ENCODE measurements around the gene CHST2. TPM values are rescaled to one million over a fixed set of nuclear protein-coding genes. Genes with fewer than 3 reads are reported as not detected.
"Not testable (repeated sequence)": the region's sequence is repeated elsewhere in the genome, so short reads cannot be mapped to it uniquely, and the experiment has no call there.

The CHST2 gene, protein sequence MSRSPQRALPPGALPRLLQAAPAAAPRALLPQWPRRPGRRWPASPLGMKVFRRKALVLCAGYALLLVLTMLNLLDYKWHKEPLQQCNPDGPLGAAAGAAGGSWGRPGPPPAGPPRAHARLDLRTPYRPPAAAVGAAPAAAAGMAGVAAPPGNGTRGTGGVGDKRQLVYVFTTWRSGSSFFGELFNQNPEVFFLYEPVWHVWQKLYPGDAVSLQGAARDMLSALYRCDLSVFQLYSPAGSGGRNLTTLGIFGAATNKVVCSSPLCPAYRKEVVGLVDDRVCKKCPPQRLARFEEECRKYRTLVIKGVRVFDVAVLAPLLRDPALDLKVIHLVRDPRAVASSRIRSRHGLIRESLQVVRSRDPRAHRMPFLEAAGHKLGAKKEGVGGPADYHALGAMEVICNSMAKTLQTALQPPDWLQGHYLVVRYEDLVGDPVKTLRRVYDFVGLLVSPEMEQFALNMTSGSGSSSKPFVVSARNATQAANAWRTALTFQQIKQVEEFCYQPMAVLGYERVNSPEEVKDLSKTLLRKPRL
- total RNA-seq = 15.0 TPM

- DNase-seq = peak; percentile 90
These were observed at the start of gene CHST2 for GRCh38 chr3:143119009-143119914. Gene CHST2 (plus strand): TSS chr3:143119771. CDS start chr3:143120817, 1,046 bp downstream.

DNA sequence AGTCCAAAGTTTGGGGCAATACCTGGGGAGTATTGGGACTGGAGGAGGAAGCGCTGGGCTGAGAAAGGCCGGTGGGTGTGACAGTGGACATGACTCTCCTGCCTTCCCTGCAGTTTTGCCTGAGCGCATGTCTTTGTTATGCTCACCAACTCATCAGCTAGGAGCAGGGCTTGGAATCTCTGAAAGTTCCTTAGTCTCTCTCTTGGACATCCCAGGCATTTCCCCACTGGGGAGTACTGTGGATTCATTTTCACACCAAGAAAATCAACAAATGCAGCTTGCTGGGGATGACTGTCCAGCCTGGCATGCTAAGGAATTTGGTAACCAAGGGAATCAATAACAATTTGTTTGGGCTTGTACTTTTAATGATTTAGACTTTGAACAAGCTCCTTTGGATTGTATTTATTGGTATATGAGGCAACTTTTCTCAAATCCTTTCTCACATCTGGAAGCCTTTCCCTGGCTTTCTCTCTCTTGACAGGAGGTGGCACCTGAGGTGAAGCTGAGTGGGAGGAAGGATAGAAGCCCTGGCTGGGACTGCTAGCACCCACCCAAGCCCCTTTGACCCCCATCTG lies 48.5 kb upstream of the CHST2 start:
- DNase-seq = no peak

DNA sequence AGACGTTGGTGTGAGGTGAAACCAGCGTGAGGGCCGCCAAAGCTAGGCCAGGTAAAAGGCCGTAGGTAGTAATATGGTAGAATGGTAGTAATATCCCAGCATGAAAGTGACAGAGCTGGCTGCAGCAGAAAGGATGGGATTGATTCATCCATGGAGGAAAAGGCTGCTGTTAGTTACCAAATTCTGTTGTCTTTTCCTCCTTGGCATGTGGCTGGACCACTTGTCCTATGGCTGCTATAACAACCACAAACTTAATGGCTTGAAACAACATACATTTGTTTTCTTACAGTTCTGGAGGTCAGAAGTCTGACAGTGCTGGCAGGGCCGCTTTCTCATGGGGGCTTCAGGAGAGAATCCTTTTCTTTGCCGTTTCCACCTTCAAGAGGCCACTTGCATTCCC lies 47.8 kb upstream of the CHST2 start:
- no peak for DNase-seq

DNA sequence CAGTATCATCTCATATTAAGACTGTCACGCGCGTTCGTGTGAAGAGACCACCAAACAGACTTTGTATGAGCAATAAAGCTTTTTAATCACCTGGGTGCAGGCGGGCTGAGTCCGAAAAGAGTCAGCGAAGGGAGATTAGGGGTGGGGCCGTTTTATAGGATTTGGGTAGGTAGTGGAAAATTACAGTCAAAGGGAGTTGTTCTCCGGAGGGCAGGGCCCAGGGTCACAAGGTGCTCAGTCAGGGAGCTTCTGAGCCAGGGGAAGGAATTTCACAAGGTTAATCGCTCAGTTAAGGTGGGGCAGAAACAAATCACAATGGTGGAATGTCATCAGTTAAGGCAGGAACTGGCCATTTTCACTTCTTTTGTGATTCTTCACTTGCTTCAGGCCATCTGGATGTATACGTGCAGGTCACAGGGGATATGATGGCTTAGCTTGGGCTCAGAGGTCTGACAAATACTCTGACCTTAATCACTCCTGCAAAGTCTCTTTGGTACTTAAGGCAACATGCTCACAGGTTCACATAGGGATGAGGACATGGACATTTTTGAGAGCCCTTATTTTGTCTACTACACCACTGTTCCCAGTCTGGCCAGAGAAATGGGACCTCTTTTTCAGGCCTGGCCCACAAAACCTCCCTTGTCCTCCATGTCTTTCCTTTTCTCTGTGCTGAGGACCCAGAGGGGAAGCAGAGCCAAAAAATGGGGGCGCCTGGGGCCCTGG lies 47.1 kb upstream of the CHST2 start:
- DNase-seq = not testable (repeated sequence)

DNA sequence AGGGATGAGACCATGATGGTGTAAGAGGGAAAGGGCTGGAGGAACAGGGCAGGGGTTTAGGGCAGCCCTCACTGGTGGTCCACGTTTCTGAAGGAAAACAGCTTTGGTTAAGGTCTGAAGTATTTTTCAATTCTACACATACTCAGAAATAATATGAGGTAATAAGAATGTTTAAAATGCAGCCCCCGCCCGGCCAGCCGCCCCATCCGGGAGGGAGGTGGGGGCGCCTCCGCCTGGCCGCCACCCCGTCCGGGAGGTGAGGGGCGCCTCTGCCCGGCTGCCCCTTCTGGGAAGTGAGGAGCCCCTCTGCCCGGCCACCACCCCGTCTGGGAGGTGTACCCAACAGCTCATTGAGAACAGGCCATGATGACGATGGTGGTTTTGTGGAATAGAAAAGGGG lies 46.0 kb upstream of the CHST2 start:
- not testable (repeated sequence) for DNase-seq

DNA sequence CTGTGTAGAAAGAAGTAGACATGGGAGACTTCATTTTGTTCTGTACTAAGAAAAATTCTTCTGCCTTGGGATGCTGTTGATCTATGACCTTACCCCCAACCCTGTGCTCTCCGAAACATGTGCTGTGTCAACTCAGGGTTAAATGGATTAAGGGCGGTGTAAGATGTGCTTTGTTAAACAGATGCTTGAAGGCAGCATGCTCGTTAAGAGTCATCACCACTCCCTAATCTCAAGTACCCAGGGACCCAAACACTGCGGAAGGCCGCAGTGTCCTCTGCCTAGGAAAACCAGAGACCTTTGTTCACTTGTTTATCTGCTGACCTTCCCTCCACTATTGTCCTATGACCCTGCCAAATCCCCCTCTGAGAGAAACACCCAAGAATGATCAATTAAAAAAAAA lies 45.6 kb upstream of the CHST2 start:
- DNase-seq = not testable (repeated sequence)

DNA sequence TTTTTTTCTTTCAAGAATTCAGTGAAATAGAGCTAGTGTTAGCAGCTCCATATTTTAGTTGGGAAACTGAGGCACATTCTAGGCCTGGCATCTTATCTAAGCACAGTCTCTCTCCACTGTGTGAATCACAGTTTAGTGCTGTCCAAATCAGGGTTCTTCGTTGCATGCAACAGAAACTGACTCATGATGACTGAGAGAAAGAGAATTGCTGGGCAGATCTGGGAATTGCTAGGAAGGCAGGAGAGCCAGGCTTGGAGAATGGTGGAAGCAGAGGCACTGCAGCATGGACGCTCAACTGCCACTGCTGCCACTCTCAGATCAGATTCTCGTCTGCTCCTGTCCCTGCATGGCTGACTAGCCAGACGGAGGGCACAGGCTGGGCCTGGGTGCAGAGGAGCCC lies 40.7 kb upstream of the CHST2 start:
- DNase-seq = no peak

GRCh38 chr3:143080196-143080595 lies 39.4 kb upstream of the CHST2 start:
- no peak for DNase-seq

DNA sequence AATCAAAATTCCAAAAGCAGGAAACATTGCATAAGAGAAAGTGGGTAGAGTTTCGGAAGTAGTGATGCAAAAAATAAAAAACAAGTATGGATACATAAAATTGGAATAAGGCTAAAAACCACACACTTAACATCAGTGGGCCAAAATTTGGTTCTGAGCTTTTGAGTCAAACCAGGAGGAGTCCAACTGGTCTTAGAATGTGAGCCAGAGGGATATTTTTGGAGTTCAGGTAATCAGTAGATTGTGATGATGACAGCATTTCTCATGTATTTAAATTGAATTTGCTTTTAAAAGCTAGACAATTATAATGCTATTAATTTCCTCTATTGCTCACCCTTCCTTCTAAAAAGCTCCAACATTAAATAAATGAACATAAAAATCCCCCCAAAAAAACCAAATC lies 38.2 kb upstream of the CHST2 start:
- no peak for DNase-seq

GRCh38 chr3:143081844-143082778 lies 37.5 kb upstream of the CHST2 start:
- no peak for DNase-seq

- no peak for DNase-seq
These were observed 35.8 kb upstream of the CHST2 start for GRCh38 chr3:143083781-143084180.

- peak; percentile 29 for DNase-seq
These were observed 34.5 kb upstream of the CHST2 start for GRCh38 chr3:143084856-143085731.

DNA sequence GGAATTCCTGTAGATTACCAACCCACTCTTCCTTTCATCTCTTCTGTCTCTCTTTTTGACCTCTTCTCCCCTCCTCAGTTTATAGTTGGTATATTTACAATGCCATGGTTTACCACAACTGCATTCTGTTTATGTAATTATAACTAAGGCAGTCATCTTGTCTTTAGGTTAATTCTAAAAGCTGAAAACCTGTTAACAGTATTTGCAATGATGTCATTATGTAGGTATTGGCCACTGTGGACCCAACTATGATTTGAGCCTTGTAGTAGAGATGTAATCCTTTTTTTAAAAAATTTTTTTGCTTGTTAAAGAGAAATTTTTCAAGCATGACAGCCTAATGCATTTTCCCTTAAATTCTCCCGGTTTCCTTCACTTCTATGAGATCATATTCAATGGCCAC lies 30.7 kb upstream of the CHST2 start:
- DNase-seq = no peak

- DNase-seq = no peak
These were observed 29.6 kb upstream of the CHST2 start for GRCh38 chr3:143089965-143090364.

DNA sequence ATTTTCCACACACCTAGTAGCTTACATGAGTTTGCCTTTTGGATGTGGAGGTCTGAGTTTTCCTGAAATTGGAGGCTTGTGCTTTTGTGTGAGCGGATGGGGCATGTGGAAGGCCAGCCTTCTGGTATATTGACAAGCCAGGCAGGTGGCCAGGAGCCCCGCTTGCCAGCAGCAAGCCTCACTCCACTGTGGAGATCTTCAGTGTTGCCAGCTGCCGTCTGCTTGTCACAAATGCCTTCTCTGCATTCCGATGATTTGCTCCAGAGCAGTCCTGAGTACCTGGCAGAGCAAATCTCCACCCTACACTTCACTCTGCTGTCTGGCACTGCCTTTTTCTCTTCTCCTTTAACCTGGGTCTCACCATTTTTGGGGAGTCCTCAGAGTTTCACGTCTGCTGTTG lies 29.1 kb upstream of the CHST2 start:
- DNase-seq = peak; percentile 84

DNA sequence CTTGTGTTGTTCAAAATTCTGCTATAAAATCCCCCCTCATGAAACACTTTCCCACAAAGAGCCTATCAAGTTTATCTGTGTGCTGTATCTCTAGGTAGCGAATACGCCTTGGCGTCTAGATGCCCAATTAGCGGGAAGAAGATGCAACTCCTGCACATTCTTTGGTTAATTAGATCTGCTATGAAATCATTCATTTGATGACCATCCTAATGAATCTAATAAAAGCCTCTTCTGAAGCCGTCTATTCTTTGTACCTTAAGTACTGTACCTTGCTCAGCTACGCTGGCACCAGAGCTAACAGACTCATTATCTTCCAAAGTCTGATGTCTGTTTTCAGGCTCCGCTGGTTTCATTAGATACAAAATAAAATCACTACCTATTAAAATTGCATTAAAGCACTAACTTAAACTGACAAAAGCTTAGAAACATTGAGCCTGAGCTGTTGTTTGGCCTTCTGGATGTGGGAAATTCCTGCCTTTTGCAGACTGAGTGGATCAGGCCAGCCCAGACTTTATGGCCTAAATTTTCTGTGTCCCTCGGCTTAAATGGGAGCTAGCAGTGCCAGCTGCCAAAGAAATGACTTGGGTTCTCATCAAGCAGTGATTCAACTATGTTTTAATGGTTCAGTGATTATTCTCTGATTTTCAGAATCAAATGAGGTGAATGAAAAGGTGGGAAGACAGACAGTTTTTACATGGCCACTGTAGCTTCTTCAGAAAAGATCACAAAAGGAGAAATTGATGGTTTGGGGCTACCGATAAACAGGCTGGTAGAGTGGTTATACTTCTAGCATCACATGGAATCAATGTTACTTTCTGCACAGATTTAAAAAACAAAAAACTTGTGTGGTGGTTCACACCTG lies 28.4 kb upstream of the CHST2 start:
- DNase-seq = peak; percentile 21

DNA sequence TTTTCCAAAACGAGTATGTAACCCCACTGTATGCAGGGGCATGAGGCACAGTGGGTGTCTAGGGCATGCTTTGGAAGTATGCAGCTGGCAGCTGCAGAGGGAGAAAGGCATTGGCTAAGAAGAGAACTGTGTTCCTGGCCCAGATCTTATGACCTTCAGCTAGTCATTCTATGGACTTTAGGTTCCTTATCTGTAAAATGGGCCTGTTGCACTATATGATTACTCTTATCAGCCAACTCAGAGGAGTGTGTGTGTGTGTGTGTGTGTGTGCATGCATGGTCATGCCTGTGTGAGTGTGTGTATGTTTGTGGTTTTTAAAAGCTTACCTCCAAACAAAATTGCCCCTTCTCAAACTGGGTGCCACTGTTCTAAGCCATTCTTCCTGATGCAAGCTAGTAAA lies 27.4 kb upstream of the CHST2 start:
- no peak for DNase-seq

- DNase-seq = no peak
These were observed 23.8 kb upstream of the CHST2 start for GRCh38 chr3:143095813-143096212.

Data from tongue (tissue), 2 donors.